Endothelial cell of umbilical vein (primary cell): ENCODE measurements around the gene AMN1. TPM values are rescaled to one million over a fixed set of nuclear protein-coding genes. Genes with fewer than 3 reads are reported as not detected.
"Not testable (repeated sequence)": the region's sequence is repeated elsewhere in the genome, so short reads cannot be mapped to it uniquely, and the experiment has no call there.

Experiments used
- BruUV-seq: library from RNA; stranded (reverse); fragments of 400-500 nt; replicated peaks from 2 replicates; lab custom pipeline; 2021; lab: Mats Ljungman, UMichigan
- CTCF ChIA-PET: fragments of 300-600, 350-600 bp; sonication (Branson Sonifier 250); formaldehyde crosslinking; loops from one replicate; lab custom pipeline; 2021; ENCODE audit warnings: antibody characterized with exemption, inconsistent platforms; lab: Charles Lee
- POLR2A ChIA-PET: fragments of 300-600, 350-600 bp; sonication (Branson Sonifier 250); formaldehyde crosslinking; loops from one replicate; lab custom pipeline; 2021; ENCODE audit warnings: antibody characterized with exemption, inconsistent platforms; lab: Charles Lee
- DNase-seq: peaks from one replicate; pipeline ENCODE4 v3.0.0-alpha.2; 2011; ENCODE audit warnings: low read depth, low spot score
- FAIRE-seq: peaks from 2 replicates; lab custom pipeline; 2011; peaks lifted over from hg19 to GRCh38; lab: Jason Lieb, UNC
- H2AFZ ChIP-seq: 2 replicates; pipeline ENCODE4 v1.6.0; 2012; ENCODE audit warnings: low read depth, low read length, control low read depth, inconsistent platforms
- H3K27ac ChIP-seq: 2 replicates; pipeline ENCODE4 v1.5.1; 2011; ENCODE audit warnings: low read depth, mild to moderate bottlenecking, control low read depth, low read length, moderate library complexity; ENCODE audit not compliant: insufficient read depth
- H3K27me3 ChIP-seq, 2 experiments: 2 replicates each; pipeline versions ENCODE4 v1.6.0 to v1.6.1; 2011; ENCODE audit warnings: low read length in 2 of 2, mixed read lengths in 1 of 2; ENCODE audit not compliant: control insufficient read depth in 2 of 2, insufficient read depth in 2 of 2
- H3K36me3 ChIP-seq, 2 experiments: 2 replicates in 1 of 2; 3 replicates in 1 of 2; pipeline ENCODE4 v1.5.1; 2011; ENCODE audit warnings: low read length in 2 of 2, mild to moderate bottlenecking in 1 of 2, moderate library complexity in 1 of 2; ENCODE audit not compliant: control insufficient read depth in 2 of 2, insufficient read depth in 2 of 2; ENCODE audit errors: extremely low read depth in 1 of 2
- H3K4me1 ChIP-seq: 3 replicates; pipeline ENCODE4 v1.5.1; 2011; ENCODE audit warnings: mild to moderate bottlenecking, low read length; ENCODE audit not compliant: control insufficient read depth, insufficient read depth; ENCODE audit errors: extremely low read depth
- H3K4me2 ChIP-seq: 2 replicates; pipeline ENCODE4 v1.6.1; 2011; ENCODE audit warnings: low read length, control low read depth, mixed read lengths; ENCODE audit not compliant: insufficient read depth
- H3K4me3 ChIP-seq, 3 experiments: fragments of 200-600 bp in 1 of 3; sonication (generic), shearing (Covaris generic) in 1 of 3; replicated peaks in 1 of 3; 2 replicates each; pipeline ENCODE4 v1.5.1; 2011 to 2016; ENCODE audit warnings: control low read depth in 3 of 3, low read length in 3 of 3, mild to moderate bottlenecking in 2 of 3, inconsistent platforms in 1 of 3, low read depth in 1 of 3, moderate library complexity in 1 of 3; ENCODE audit not compliant: insufficient read depth in 1 of 3
- H3K79me2 ChIP-seq: 2 replicates; pipeline ENCODE4 v1.6.0; 2012; ENCODE audit warnings: low read length, inconsistent platforms; ENCODE audit not compliant: control insufficient read depth, insufficient read depth
- H3K9ac ChIP-seq: replicated peaks from 2 replicates; pipeline ENCODE3; 2011; ENCODE audit warnings: low read length, control low read depth; ENCODE audit not compliant: insufficient read depth; ENCODE audit errors: extremely low read depth
- H3K9me1 ChIP-seq: replicated peaks from 3 replicates; pipeline ENCODE4 v1.6.0; 2011; ENCODE audit warnings: mild to moderate bottlenecking, low read length; ENCODE audit not compliant: control insufficient read depth, insufficient read depth; ENCODE audit errors: extremely low read depth
- H3K9me3 ChIP-seq: replicated peaks from 2 replicates; pipeline ENCODE4 v1.5.1; 2012; ENCODE audit warnings: low read length, inconsistent platforms; ENCODE audit not compliant: control insufficient read depth, insufficient read depth
- H4K20me1 ChIP-seq: replicated peaks from 2 replicates; pipeline ENCODE3; 2011; ENCODE audit warnings: mild to moderate bottlenecking, low read length; ENCODE audit not compliant: control insufficient read depth, insufficient read depth; ENCODE audit errors: extremely low read depth
- EZH2 ChIP-seq: IDR thresholded peaks from 2 replicates; pipeline ENCODE4 v1.6.1; 2012; ENCODE audit warnings: borderline replicate concordance, low read depth, mild to moderate bottlenecking, moderate library complexity, low read length, inconsistent platforms; ENCODE audit not compliant: severe bottlenecking
- GATA2 ChIP-seq: IDR thresholded peaks from 2 replicates; pipeline ENCODE4 v1.7.0; 2011; ENCODE audit warnings: low read depth, mild to moderate bottlenecking, moderate library complexity, mixed read lengths, low read length; ENCODE audit not compliant: insufficient read length, insufficient read depth
- JUN ChIP-seq: IDR thresholded peaks from 2 replicates; pipeline ENCODE4 v1.6.1; 2011; ENCODE audit warnings: borderline replicate concordance, low read depth; ENCODE audit not compliant: insufficient read length, insufficient read depth
- POLR2A ChIP-seq: IDR thresholded peaks from 2 replicates; pipeline ENCODE4 v1.6.1; 2012; ENCODE audit warnings: low read depth, mild to moderate bottlenecking, control low read depth, low read length
- POLR2AphosphoS5 ChIP-seq: IDR thresholded peaks from 2 replicates; pipeline ENCODE4 v1.6.1; 2012; ENCODE audit warnings: low read depth, mild to moderate bottlenecking, control low read depth, low read length, moderate library complexity; ENCODE audit not compliant: insufficient read depth
- dilution Hi-C: fragments of 300-500 bp; cut with MboI; formaldehyde crosslinking; loops from one replicate; pipeline ENCODE4 v1.15.0; 2019; ENCODE audit warnings: low sequenced_read_pairs; ENCODE audit not compliant: extremely low pct_ligation_motif_present
- intact Hi-C: fragments of 100-400 bp; cut with micrococcal nuclease; formaldehyde crosslinking; loops from one replicate; pipeline ENCODE4 v1.10.0; 2022
- polyA plus RNA-seq, 4 experiments: library from polyadenylated mRNA; depleted of rRNA in 3 of 4; stranded (reverse) in 3 of 4; unstranded in 1 of 4; fragments of >200 nt; gene quantifications; 2 replicates each; pipeline versions ENCODE4 v1.2.1 to v1.2.3, GENCODE V29; 2011 to 2012; ENCODE audit warnings: missing spikeins in 1 of 4
- total RNA-seq: library from RNA; stranded (reverse); gene quantifications from 2 replicates; pipeline ENCODE4 v1.2.3, GENCODE V29; 2021
- TF ChIP-seq, protein P1 (sequence below), 2 donors: IDR thresholded peaks; 1 replicate in 1 of 2; 2 replicates in 1 of 2; pipeline ENCODE4 v1.5.1; 2011; ENCODE audit warnings: low read length in 2 of 2, mild to moderate bottlenecking in 2 of 2, moderate library complexity in 2 of 2, control low read depth in 1 of 2, inconsistent platforms in 1 of 2, low read depth in 1 of 2; ENCODE audit not compliant: insufficient read depth in 1 of 2; ENCODE audit errors: extremely low read depth in 1 of 2
- TF ChIP-seq, protein P2 (sequence below): IDR thresholded peaks from 2 replicates; pipeline ENCODE4 v1.6.1; 2011; ENCODE audit not compliant: insufficient read depth, insufficient read length

Gene AMN1
- total and polyA plus RNA-seq, 2 donors (not counting 3 experiments of a cell fraction or from before 2014, with no cell fraction given) = 8.5 to 18.0 TPM

DNA sequence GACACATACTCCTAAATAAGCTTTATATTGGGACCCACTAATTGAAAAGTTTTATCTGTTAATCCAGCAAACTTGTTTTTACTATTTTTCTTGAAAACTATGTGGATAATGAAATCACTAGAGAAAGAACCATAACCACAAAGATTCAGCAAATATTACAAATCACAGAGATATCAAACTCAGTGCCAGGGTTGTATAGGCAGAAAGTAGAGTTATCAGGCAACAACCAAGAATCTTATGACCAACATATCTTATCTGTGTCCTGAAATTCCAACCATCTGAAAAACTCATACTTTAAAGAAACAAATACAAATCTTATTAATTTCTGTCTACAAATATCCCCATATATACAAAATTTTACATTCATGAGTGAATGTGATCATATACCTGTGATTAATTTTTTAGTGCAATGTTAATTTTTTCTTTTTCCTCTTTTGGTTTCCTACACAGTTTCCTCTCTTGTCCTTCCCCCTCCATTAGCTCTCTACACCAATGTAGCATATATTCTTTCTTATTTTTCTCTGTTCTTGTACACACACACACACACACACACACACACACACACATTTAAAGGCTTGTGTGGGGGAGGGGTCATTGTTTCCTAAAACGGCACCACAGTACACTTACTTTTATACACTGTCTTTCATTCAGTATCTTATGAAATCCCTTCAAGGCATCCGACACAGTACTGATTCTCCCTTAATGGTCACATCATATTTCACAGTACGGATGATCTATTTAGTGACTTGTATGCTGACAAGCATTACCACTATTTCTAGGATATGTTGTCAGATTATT, 18.6 kb downstream of the AMN1 start:
- no peak for FAIRE-seq
- CTCF ChIA-PET = interaction anchor here (0.8 kb wide), 1 partner anchor 602 kb away, joined by 3 read pairs; no protein-coding TSS in a partner anchor

DNA sequence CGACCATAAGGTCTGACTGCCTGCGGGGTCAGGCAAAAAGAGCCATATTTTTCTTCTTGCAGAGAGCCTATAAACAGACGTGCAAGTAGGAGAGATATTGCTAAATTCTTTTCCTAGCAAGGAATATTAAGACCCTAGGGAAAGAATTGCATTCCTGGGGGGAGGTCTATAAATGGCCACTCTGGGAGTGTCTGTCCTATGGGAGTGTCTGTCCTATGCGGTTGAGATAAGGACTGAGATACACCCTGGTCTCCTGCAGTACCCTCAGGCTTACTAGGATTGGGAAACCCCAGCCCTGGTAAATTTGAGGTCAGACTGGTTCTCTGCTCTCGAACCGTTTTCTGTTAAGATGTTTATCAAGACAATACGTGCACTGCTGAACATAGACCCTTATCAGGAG, 20.7 kb downstream of the AMN1 start:
- H3K4me2 ChIP-seq, FAIRE-seq, POLR2A ChIA-PET, H3K4me1 ChIP-seq, H3K9me3 ChIP-seq, intact Hi-C loops, DNase-seq, H3K9me1 ChIP-seq, CTCF ChIA-PET, H3K9ac ChIP-seq, BruUV-seq, H3K4me3 ChIP-seq, H3K79me2 ChIP-seq, H3K36me3 ChIP-seq, H3K27me3 ChIP-seq, H3K27ac ChIP-seq, H4K20me1 ChIP-seq, H2AFZ ChIP-seq, dilution Hi-C loops: not testable (repeated sequence)

More for the DNA sequence above, 18.6 kb downstream of the AMN1 start:
- intact Hi-C loops = no loop called here
- H3K4me2 ChIP-seq = no peak overlapping the region
- TF ChIP-seq POLR2A = no peak
- TF ChIP-seq GATA2 = no peak
- no peak for TF ChIP-seq EZH2
- TF ChIP-seq, protein P1, sequence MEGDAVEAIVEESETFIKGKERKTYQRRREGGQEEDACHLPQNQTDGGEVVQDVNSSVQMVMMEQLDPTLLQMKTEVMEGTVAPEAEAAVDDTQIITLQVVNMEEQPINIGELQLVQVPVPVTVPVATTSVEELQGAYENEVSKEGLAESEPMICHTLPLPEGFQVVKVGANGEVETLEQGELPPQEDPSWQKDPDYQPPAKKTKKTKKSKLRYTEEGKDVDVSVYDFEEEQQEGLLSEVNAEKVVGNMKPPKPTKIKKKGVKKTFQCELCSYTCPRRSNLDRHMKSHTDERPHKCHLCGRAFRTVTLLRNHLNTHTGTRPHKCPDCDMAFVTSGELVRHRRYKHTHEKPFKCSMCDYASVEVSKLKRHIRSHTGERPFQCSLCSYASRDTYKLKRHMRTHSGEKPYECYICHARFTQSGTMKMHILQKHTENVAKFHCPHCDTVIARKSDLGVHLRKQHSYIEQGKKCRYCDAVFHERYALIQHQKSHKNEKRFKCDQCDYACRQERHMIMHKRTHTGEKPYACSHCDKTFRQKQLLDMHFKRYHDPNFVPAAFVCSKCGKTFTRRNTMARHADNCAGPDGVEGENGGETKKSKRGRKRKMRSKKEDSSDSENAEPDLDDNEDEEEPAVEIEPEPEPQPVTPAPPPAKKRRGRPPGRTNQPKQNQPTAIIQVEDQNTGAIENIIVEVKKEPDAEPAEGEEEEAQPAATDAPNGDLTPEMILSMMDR (IDR thresholded peaks at IDR 0.05; ENCODE audit: extremely low read depth in 1 of 2, insufficient read depth in 1 of 2, low read depth in 1 of 2, low read length in 2 of 2) = no peak
- TF ChIP-seq JUN = no peak
- TF ChIP-seq POLR2AphosphoS5 = no peak
- TF ChIP-seq, protein P2, sequence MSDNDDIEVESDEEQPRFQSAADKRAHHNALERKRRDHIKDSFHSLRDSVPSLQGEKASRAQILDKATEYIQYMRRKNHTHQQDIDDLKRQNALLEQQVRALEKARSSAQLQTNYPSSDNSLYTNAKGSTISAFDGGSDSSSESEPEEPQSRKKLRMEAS = no peak
- no peak for DNase-seq
- no peaks in the 10 kb centered on the region for H3K9me1 ChIP-seq
- no peak overlapping the region for H3K27ac ChIP-seq
- peaks cover 4% of the 10 kb centered on the region for H3K4me1 ChIP-seq
- no peak overlapping the region for H3K4me3 ChIP-seq
- H3K9ac ChIP-seq = no peak overlapping the region
- no peaks in the 10 kb centered on the region for H3K27me3 ChIP-seq
- POLR2A ChIA-PET = no interaction called here
- no peaks in the 10 kb centered on the region for H3K36me3 ChIP-seq
- H3K79me2 ChIP-seq = no peaks in the 10 kb centered on the region
- H3K9me3 ChIP-seq = no peaks in the 10 kb centered on the region
- H4K20me1 ChIP-seq = no peaks in the 10 kb centered on the region
- no peak overlapping the region for H2AFZ ChIP-seq
- no TSS peak for BruUV-seq
- dilution Hi-C loops = no loop called here
